GM10248 (cell line): ENCODE data around the gene HSH2D.
A peak's percentile ranks its signal among the peaks of the same experiment; 100 is the strongest.

Experiments used
- CTCF ChIA-PET: fragments of 300-600 bp; sonication (Branson Sonifier 250); formaldehyde crosslinking; extraction: SDS; loops from one replicate; lab custom pipeline; 2021; ENCODE audit warnings: antibody characterized with exemption; lab: Yijun Ruan, JAX
- POLR2A ChIA-PET: fragments of 350-650 bp; sonication (Branson Sonifier 250); formaldehyde crosslinking; extraction: SDS; loops from one replicate; lab custom pipeline; 2020; ENCODE audit warnings: antibody characterized with exemption; lab: Yijun Ruan, JAX
- DNase-seq: peaks from one replicate; pipeline ENCODE4 v3.0.0; 2012; ENCODE audit errors: extremely low spot score
- TF ChIP-seq, protein P1 (sequence below): IDR thresholded peaks from 2 replicates; pipeline ENCODE4 v1.5.1; 2012; ENCODE audit warnings: mild to moderate bottlenecking, low read depth; ENCODE audit errors: extremely low read depth, missing control alignments, control extremely low read depth

Gene HSH2D

DNA sequence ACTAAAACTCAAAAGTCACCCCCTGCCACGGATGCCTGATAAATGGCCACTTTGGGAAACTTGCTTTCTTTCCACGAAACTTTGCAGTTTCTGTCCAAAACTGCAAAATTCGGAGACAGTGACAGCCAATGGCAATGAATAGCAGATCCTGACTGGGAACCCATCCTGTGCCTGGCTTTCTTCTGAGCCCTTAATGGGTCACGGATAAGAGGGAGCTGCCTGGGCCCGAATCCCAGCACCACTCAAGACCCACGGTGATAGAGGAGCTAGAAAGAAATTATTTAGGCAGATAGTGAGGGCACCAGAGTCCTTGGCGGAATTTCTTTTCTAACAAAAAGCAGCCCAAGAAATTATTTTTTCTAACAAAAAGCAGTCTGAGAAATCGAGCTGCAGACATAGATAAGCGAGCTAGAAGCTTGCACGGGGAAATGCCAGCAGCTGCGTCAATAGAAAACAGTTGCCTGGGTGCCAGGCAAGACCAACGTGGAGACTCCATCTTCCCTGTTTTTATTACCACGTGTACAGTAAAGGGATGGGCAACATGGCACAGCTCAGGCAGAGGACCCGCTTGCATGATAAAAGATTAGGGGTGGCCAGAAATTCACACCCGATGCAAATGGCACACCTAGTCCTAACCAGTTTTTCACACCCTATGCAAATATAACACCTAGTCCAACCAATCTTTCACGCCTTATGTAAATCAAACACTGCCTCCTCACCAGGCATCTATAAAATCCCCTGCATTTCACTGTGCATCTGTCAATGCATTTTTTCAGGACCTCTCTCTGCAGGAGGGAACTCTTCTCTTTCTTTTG lies 7.1 kb upstream of the HSH2D start:
- ChIA-PET CTCF (interaction anchor here (1.1 to 1.7 kb wide), 5 partner anchors 15 to 26 kb away, joined by 3 to 7 read pairs (median 5); no protein-coding TSS in a partner anchor), POLR2A (interaction anchor here (0.6 kb wide), 2 partner anchors 15 to 58 kb away, joined by 3 read pairs; no protein-coding TSS in a partner anchor)
- TF ChIP-seq, protein P1, sequence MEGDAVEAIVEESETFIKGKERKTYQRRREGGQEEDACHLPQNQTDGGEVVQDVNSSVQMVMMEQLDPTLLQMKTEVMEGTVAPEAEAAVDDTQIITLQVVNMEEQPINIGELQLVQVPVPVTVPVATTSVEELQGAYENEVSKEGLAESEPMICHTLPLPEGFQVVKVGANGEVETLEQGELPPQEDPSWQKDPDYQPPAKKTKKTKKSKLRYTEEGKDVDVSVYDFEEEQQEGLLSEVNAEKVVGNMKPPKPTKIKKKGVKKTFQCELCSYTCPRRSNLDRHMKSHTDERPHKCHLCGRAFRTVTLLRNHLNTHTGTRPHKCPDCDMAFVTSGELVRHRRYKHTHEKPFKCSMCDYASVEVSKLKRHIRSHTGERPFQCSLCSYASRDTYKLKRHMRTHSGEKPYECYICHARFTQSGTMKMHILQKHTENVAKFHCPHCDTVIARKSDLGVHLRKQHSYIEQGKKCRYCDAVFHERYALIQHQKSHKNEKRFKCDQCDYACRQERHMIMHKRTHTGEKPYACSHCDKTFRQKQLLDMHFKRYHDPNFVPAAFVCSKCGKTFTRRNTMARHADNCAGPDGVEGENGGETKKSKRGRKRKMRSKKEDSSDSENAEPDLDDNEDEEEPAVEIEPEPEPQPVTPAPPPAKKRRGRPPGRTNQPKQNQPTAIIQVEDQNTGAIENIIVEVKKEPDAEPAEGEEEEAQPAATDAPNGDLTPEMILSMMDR, result no peak
- no peak for DNase-seq

- no peak for DNase-seq
- POLR2A ChIA-PET, result no interaction called here
- TF ChIP-seq, protein P1, result no peak
- CTCF ChIA-PET, result interaction anchor here (0.8 to 1.7 kb wide), 6 partner anchors 11 to 41 kb away, joined by 3 to 5 read pairs (median 3); no protein-coding TSS in a partner anchor
These were observed 3.7 kb upstream of the HSH2D start for GRCh38 chr19:16139752-16140151.

- CTCF ChIA-PET, result interaction anchor here (0.7 to 1.8 kb wide), 6 partner anchors 14 to 69 kb away, joined by 3 to 4 read pairs (median 3); no protein-coding TSS in a partner anchor
- DNase-seq, result peak; percentile 65
- POLR2A ChIA-PET, result no interaction called here
- TF ChIP-seq, protein P1, result no peak
These were observed 2.4 kb upstream of the HSH2D start for GRCh38 chr19:16141043-16141442.

DNA sequence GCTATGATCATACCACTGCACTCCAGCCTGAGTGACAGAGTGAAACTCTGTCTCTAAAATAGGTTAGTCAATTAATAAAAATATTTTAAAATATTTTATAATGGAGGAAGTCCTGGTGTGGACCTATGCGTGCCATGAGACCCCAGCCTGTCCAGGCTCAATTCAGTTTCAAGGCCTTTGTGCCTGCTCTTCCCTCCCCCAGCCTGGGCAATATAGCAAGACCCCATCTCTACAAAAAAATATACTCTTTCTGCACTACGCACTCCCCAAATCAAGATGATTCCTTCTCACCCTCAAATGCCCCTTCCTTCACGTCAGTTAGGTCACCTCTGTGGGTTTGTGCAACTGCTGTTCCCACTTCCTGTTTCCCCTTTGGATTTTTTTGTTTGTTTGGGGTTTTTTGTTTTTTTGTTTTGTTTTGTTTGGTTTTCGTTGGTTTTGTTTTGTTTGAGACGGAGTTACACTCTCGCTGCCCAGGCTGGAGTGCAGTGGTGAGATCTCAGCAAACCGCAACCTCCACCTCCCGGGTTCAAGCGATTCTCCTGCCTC lies 1.4 kb upstream of the HSH2D start:
- CTCF ChIA-PET, result interaction anchor here (0.9 to 2.8 kb wide), 8 partner anchors 13 to 70 kb away, joined by 3 to 13 read pairs (median 4); no protein-coding TSS in a partner anchor
- TF ChIP-seq, protein P1, result no peak

GRCh38 chr19:16144216-16144581 lies 714 bp downstream of the HSH2D start:
- no peak for DNase-seq
- POLR2A ChIA-PET, result interaction anchor here (0.7 to 2.2 kb wide), 5 partner anchors 16 to 71 kb away, joined by 3 to 11 read pairs (median 8); no protein-coding TSS in a partner anchor
- TF ChIP-seq, protein P1, result no peak
- CTCF ChIA-PET, result interaction anchor here (0.9 to 2.9 kb wide), 12 partner anchors 10 to 102 kb away, joined by 3 to 16 read pairs (median 3); partner anchors contain the start of genes FAM32A, RAB8A and TPM4

More for the DNA sequence above, 1.4 kb upstream of the HSH2D start:
- POLR2A ChIA-PET, result no interaction called here
- DNase-seq, result no peak

GRCh38 chr19:16146112-16146511 lies 2.6 kb downstream of the HSH2D start:
- TF ChIP-seq, protein P1, result no peak
- CTCF ChIA-PET, result interaction anchor here (0.7 to 1.5 kb wide), 5 partner anchors 34 to 104 kb away, joined by 3 to 5 read pairs (median 4); partner anchors contain the start of gene RAB8A
- DNase-seq, result no peak
- POLR2A ChIA-PET, result interaction anchor here (0.6 to 2.2 kb wide), 5 partner anchors 14 to 1069 kb away, joined by 5 to 11 read pairs (median 6); partner anchors contain the start of gene USE1
